Measurements from ENCODE around the gene CCDC27.

DNA sequence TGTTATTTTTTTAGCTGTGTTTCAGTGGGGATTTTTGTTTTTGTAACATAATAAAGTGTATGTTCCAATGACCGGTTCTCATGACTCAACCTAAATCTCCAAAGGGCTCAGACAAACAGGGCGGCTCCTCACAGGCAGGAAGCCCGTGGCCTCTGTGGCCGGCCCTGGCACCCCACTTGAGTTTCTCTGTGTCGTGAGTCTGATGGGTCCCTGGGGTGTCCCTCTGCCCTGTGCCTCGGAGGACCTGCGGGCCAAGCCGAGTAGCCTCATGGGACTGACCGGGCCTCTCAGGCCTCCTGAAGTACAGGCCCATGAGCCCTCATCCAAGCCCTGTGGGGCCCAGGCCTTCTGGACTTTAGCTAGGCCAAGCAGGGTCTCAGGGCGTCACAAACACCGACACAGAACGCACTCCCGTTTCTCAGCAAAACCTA, 16.1 kb upstream of the CCDC27 start:
- TF ChIP-seq, protein P1, sequence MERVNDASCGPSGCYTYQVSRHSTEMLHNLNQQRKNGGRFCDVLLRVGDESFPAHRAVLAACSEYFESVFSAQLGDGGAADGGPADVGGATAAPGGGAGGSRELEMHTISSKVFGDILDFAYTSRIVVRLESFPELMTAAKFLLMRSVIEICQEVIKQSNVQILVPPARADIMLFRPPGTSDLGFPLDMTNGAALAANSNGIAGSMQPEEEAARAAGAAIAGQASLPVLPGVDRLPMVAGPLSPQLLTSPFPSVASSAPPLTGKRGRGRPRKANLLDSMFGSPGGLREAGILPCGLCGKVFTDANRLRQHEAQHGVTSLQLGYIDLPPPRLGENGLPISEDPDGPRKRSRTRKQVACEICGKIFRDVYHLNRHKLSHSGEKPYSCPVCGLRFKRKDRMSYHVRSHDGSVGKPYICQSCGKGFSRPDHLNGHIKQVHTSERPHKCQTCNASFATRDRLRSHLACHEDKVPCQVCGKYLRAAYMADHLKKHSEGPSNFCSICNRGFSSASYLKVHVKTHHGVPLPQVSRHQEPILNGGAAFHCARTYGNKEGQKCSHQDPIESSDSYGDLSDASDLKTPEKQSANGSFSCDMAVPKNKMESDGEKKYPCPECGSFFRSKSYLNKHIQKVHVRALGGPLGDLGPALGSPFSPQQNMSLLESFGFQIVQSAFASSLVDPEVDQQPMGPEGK (CRISPR knock-in tag; IDR thresholded peaks at IDR 0.05; ENCODE audit: borderline replicate concordance) = no peak
- TF ChIP-seq ZFP3 (CRISPR knock-in tag; IDR thresholded peaks at IDR 0.05) (no peak), ESRRG (CRISPR knock-in tag; IDR thresholded peaks at IDR 0.05) (no peak), SNAI2 (CRISPR knock-in tag; IDR thresholded peaks at IDR 0.05) (no peak), ZNF8 (CRISPR knock-in tag; IDR thresholded peaks at IDR 0.05) (no peak), ZFP30 (CRISPR knock-in tag; IDR thresholded peaks at IDR 0.05) (no peak)
- TF ChIP-seq, protein P2, sequence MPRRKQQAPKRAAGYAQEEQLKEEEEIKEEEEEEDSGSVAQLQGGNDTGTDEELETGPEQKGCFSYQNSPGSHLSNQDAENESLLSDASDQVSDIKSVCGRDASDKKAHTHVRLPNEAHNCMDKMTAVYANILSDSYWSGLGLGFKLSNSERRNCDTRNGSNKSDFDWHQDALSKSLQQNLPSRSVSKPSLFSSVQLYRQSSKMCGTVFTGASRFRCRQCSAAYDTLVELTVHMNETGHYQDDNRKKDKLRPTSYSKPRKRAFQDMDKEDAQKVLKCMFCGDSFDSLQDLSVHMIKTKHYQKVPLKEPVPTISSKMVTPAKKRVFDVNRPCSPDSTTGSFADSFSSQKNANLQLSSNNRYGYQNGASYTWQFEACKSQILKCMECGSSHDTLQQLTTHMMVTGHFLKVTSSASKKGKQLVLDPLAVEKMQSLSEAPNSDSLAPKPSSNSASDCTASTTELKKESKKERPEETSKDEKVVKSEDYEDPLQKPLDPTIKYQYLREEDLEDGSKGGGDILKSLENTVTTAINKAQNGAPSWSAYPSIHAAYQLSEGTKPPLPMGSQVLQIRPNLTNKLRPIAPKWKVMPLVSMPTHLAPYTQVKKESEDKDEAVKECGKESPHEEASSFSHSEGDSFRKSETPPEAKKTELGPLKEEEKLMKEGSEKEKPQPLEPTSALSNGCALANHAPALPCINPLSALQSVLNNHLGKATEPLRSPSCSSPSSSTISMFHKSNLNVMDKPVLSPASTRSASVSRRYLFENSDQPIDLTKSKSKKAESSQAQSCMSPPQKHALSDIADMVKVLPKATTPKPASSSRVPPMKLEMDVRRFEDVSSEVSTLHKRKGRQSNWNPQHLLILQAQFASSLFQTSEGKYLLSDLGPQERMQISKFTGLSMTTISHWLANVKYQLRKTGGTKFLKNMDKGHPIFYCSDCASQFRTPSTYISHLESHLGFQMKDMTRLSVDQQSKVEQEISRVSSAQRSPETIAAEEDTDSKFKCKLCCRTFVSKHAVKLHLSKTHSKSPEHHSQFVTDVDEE (CRISPR knock-in tag; IDR thresholded peaks at IDR 0.05) = no peak

All from SK-N-SH treated with all-trans-retinoic acid at 6 μM for 48 hours (cell line).